Ascending aorta (tissue), 2 donors: Measurements from ENCODE around the gene ECPAS. TPM values are rescaled to one million over a fixed set of nuclear protein-coding genes. Genes with fewer than 3 reads are reported as not detected.

Experiments
- DNase-seq, 2 donors: peaks; one replicate each; pipeline ENCODE4 v3.0.0-alpha.2; 2019; ENCODE audit warnings: low spot score in 2 of 2
- H3K27ac ChIP-seq, 2 donors: fragments of 200-600 bp; sonication (generic); one replicate each; pipeline ENCODE4 v1.5.1; 2016 to 2017; ENCODE audit warnings: mild to moderate bottlenecking in 1 of 2
- H3K27me3 ChIP-seq: fragments of 200-600 bp; sonication (generic); one replicate; pipeline ENCODE4 v1.5.1; 2017
- H3K36me3 ChIP-seq, 2 donors: fragments of 200-600 bp; sonication (generic); one replicate each; pipeline ENCODE4 v1.5.1; 2016
- H3K4me1 ChIP-seq, 2 donors: fragments of 200-600 bp; sonication (generic); one replicate each; pipeline ENCODE4 v1.5.1; 2016 to 2017; ENCODE audit warnings: mild to moderate bottlenecking in 1 of 2
- H3K4me3 ChIP-seq, 2 donors: fragments of 200-600 bp; sonication (generic); one replicate each; pipeline ENCODE4 v1.5.1; 2016 to 2017; ENCODE audit warnings: mild to moderate bottlenecking in 1 of 2
- H3K9me3 ChIP-seq, 2 donors: fragments of 200-600 bp; sonication (generic); one replicate each; pipeline ENCODE4 v1.5.1; 2016
- intact Hi-C: fragments of 100-400 bp; cut with DNase I; formaldehyde crosslinking; loops from one replicate; pipeline ENCODE4 v1.15.1; 2023
- total RNA-seq: library from RNA; depleted of rRNA; stranded (reverse); fragments of >200 nt; gene quantifications from one replicate; pipeline ENCODE4 v1.1.0, GENCODE V29; 2016
- TF ChIP-seq, protein P1 (sequence below), 3 experiments: fragments of 200-600 bp in 2 of 3; fragments of 450-650 bp in 1 of 3; sonication (generic) in 2 of 3; IDR thresholded peaks; one replicate each; pipeline ENCODE4 v1.5.1; 2016 to 2019; ENCODE audit warnings: antibody characterized with exemption in 3 of 3, mild to moderate bottlenecking in 1 of 3, moderate library complexity in 1 of 3

The ECPAS gene
- total RNA-seq, 1 donor from 2014 or later = 32.6 TPM

DNA sequence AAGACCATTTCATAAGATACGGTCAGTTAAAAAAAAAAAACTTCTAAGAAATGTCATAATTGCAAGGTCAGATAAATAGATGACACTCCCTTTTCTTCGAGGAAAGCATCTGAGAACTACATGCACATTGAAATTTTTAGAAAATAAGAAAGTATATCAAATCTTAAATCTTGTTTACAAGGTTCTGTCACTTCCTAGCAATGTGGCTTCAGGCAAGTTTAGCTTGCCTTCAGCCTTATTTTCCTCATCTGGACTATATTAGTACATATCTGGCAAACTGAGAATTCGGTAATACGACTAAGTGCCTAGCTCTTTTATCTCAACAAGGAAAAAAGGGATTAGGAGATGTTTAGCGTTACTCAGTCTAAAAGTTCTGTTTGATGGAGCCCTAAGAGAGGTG is 121.7 kb downstream of the ECPAS start:
- H3K27me3 ChIP-seq = no peaks in the 10 kb centered on the region
- no peak overlapping the region for H3K27ac ChIP-seq
- no peaks in the 10 kb centered on the region for H3K4me1 ChIP-seq
- no peaks in the 10 kb centered on the region for H3K9me3 ChIP-seq
- TF ChIP-seq, protein P1, sequence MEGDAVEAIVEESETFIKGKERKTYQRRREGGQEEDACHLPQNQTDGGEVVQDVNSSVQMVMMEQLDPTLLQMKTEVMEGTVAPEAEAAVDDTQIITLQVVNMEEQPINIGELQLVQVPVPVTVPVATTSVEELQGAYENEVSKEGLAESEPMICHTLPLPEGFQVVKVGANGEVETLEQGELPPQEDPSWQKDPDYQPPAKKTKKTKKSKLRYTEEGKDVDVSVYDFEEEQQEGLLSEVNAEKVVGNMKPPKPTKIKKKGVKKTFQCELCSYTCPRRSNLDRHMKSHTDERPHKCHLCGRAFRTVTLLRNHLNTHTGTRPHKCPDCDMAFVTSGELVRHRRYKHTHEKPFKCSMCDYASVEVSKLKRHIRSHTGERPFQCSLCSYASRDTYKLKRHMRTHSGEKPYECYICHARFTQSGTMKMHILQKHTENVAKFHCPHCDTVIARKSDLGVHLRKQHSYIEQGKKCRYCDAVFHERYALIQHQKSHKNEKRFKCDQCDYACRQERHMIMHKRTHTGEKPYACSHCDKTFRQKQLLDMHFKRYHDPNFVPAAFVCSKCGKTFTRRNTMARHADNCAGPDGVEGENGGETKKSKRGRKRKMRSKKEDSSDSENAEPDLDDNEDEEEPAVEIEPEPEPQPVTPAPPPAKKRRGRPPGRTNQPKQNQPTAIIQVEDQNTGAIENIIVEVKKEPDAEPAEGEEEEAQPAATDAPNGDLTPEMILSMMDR (IDR thresholded peaks at IDR 0.05) = no peak
- intact Hi-C loops = no loop called here
- H3K36me3 ChIP-seq = peaks cover 20 to 69% of the 10 kb centered on the region in 2 donors
- DNase-seq = no peak
- H3K4me3 ChIP-seq = no peak overlapping the region

DNA sequence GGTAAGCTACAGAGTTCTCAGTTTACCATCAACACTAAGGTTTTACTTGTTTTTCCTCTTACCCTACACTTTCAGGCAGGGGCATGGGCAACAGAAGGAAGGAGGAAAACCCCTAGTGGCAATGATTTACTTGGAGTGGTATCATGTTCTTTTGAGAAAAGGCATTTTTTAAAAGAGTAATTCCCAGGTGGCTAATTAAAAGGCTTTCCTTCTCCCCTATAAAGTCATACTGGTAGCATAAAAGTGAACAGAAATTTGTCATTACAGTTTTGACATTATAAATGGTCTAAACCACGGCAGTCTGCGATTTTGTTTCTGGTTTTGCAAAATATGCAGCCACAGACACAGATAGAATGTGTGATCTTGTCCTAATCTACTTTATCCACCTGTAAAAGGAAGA is 123.3 kb downstream of the ECPAS start:
- intact Hi-C loops = no loop called here
- no peak for DNase-seq
- no peak overlapping the region for H3K4me3 ChIP-seq
- H3K4me1 ChIP-seq = no peaks in the 10 kb centered on the region
- TF ChIP-seq, protein P1 (IDR thresholded peaks at IDR 0.05) = no peak
- H3K36me3 ChIP-seq = peaks cover 20 to 54% of the 10 kb centered on the region in 2 donors
- H3K9me3 ChIP-seq = no peaks in the 10 kb centered on the region
- no peak overlapping the region for H3K27ac ChIP-seq
- H3K27me3 ChIP-seq = no peaks in the 10 kb centered on the region

DNA sequence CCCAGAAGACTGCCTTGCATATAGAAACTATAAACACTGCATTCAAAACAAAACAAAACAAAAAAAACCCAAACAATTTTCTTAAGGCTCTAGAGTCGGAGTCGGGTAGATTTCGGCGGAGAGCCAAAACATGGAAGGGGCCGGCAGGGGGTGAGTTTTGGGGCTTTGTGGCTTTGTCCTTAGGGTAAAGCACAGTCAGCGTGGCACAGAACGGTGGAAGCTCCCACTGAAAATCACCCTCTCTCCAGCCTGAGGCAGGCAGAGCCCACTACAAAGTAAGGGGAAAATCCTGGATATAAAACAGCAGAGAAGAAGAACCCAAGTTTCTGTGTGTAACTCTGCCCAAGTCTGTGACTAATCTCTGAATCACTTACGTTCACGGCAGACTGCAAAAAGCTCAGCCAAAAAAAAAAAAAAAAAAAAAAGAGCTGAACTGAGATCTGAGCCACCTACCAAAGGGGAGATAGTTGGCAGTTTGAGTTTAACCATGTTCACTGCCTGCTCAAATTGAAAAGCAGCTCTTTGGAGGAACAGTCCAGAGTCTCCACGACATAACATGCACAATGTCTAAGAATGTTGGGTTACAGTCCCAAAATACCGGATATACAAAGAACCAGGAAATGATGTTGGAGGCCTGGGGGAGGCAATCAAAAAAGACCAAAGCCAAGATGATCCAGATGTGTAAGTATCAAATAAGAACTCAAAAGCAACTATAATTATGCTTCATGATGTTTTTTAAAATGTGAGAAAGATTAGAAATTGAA is 127.5 kb downstream of the ECPAS start:
- no peak for DNase-seq
- H3K27ac ChIP-seq = peak overlapping the region; percentile 34 to 60

DNA sequence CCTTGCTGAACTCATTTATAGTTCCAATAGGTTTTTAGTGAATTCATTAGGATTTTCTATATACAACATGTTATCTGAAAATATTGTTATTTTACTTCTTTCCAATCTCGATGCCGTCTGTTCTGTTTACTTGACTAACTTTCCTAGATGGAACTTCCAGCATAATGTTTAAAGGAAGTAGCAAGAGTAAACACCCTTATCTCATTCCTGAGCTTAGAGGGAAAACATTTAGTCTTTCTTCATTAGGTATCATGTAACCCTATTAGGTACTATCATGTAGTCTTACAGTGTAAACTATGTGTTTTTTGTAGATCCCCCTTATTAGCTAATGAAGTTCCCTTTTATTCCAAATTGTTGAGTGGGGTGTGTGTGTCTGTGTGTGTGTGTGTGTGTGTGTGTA is 131.6 kb downstream of the ECPAS start:
- H3K36me3 ChIP-seq = no peaks in the 10 kb centered on the region
- no peaks in the 10 kb centered on the region for H3K27me3 ChIP-seq
- no peaks in the 10 kb centered on the region for H3K9me3 ChIP-seq
- no peak overlapping the region for H3K27ac ChIP-seq
- TF ChIP-seq, protein P1 (IDR thresholded peaks at IDR 0.05) = no peak
- intact Hi-C loops = no loop called here
- no peak for DNase-seq
- no peaks in the 10 kb centered on the region for H3K4me1 ChIP-seq
- no peak overlapping the region for H3K4me3 ChIP-seq

More for the DNA sequence above, 127.5 kb downstream of the ECPAS start:
- no peaks in the 10 kb centered on the region for H3K27me3 ChIP-seq
- H3K9me3 ChIP-seq = no peaks in the 10 kb centered on the region
- TF ChIP-seq, protein P1 (IDR thresholded peaks at IDR 0.05) = no peak
- H3K4me1 ChIP-seq = no peaks in the 10 kb centered on the region
- intact Hi-C loops = no loop called here
- peaks cover 3 to 14% of the 10 kb centered on the region in 2 donors for H3K36me3 ChIP-seq
- peak overlapping the region; percentile 29 to 52 for H3K4me3 ChIP-seq

DNA sequence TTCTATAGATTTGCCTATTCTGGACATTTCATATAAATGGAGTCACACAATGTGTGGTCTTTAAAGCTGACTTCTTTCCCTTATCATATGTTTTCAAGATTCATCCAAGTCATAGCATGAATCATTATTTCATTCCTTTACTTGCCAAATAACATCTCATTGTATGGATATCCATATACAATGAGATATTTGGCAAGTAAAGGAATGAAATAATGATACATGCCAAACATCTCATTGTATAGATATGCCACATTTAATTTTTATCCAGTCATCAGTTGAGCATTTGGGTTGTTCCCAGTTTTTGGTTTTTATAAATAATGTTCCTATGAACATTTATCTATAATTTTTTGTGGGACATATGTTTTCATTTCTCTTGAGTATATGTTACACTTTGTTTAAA is 133.6 kb downstream of the ECPAS start:
- Histone ChIP-seq H3K36me3 (no peaks in the 10 kb centered on the region), H3K4me1 (no peaks in the 10 kb centered on the region), H3K4me3 (no peak overlapping the region), H3K27ac (no peak overlapping the region), H3K9me3 (no peaks in the 10 kb centered on the region), H3K27me3 (no peaks in the 10 kb centered on the region)
- TF ChIP-seq, protein P1 (IDR thresholded peaks at IDR 0.05) = no peak
- DNase-seq = no peak
- intact Hi-C loops = no loop called here
